HS-27A (cell line): ENCODE data around the gene TUT7.
"Not testable (repeated sequence)": the region's sequence is repeated elsewhere in the genome, so short reads cannot be mapped to it uniquely, and the experiment has no call there.

Source experiments
- DNase-seq: peaks from one replicate; pipeline ENCODE4 v3.0.0-alpha.2; 2012; ENCODE audit warnings: low read depth, missing footprints

TUT7 gene, protein sequence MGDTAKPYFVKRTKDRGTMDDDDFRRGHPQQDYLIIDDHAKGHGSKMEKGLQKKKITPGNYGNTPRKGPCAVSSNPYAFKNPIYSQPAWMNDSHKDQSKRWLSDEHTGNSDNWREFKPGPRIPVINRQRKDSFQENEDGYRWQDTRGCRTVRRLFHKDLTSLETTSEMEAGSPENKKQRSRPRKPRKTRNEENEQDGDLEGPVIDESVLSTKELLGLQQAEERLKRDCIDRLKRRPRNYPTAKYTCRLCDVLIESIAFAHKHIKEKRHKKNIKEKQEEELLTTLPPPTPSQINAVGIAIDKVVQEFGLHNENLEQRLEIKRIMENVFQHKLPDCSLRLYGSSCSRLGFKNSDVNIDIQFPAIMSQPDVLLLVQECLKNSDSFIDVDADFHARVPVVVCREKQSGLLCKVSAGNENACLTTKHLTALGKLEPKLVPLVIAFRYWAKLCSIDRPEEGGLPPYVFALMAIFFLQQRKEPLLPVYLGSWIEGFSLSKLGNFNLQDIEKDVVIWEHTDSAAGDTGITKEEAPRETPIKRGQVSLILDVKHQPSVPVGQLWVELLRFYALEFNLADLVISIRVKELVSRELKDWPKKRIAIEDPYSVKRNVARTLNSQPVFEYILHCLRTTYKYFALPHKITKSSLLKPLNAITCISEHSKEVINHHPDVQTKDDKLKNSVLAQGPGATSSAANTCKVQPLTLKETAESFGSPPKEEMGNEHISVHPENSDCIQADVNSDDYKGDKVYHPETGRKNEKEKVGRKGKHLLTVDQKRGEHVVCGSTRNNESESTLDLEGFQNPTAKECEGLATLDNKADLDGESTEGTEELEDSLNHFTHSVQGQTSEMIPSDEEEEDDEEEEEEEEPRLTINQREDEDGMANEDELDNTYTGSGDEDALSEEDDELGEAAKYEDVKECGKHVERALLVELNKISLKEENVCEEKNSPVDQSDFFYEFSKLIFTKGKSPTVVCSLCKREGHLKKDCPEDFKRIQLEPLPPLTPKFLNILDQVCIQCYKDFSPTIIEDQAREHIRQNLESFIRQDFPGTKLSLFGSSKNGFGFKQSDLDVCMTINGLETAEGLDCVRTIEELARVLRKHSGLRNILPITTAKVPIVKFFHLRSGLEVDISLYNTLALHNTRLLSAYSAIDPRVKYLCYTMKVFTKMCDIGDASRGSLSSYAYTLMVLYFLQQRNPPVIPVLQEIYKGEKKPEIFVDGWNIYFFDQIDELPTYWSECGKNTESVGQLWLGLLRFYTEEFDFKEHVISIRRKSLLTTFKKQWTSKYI (N-terminal part only)

DNA sequence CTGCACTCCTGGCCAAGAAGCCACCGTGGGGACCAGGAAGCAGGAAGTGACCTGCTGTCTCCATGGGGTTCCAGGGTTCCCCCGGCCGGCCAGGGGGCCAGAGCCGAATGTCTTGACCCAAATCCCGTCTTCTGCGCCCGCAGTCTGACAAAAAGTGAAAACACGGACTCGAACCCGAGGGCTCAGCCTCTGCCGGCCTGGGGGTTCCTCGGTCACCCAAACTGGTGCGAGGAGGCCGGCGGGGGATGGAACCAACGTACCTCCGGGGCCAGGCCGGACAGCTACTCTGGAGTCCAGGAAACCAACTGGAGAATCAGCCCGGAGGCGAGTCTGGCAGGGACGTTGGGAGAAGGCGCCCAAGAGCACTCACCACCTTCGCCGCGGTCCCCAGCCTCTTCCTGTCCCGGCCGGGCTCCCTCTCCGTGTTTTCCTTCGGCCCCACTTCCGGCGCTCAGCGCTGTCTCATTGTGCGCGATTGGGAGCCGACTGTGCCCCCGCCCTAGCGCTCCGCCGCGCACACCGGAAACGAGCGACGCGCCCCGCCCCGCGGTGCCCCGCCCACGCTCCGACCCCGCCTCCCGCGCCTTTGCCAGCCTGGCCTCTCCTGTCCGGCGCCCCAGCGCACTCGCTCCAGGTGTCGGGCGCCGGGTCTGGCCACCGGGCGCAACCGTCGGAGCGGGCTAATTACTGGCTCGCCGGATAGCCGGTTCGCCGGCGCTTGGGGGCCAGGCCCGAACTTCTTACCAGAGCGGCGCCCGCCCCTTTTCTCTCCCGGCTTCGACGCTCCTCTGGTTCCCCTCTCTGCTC is at the start of gene TUT7:
TUT7 (minus strand) TSS at position 400 of the 807 bp plus-strand sequence. CDS start 1,211 bp downstream, outside the sequence.
- DNase-seq: peak; percentile 82

DNA sequence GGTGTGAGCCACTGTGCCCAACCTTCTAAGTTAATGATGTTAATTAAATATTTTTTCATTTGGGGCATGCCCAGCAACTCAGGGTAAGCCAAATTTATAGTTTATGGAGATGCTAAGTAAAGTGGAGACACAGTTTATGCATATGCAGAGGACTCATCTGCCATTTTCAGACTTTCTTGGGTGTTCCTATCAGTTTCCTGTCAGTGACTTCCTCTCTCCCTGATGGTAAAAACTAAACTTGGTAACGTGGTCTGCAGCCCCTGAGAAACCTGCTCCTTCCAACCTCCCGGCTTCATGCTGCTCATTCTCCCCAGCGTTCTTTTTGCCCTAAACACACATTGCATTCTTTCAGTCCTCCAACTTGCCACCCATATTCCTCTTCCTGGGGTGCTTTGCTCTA is 48.4 kb upstream of the TUT7 start:
- DNase-seq: no peak

DNA sequence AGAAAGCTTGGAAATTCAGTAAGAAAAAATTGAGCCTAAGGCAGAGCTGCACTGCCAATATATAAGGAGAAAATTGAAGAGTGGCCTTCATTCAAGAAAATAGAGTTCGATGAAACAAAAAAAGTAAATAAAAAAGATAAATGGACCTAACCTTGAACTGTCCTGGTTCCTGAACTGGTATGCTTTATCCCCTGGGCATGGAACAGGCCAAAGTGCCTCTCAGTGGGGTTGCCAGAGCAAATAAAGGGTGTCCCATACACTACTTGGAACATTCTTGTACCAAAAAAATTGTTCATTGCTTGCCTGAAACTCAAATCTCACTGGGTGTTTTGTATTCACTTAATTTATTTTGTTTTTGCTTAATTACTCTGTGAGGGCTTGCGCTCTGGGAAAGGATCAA is 42.2 kb upstream of the TUT7 start:
- DNase-seq: no peak

DNA sequence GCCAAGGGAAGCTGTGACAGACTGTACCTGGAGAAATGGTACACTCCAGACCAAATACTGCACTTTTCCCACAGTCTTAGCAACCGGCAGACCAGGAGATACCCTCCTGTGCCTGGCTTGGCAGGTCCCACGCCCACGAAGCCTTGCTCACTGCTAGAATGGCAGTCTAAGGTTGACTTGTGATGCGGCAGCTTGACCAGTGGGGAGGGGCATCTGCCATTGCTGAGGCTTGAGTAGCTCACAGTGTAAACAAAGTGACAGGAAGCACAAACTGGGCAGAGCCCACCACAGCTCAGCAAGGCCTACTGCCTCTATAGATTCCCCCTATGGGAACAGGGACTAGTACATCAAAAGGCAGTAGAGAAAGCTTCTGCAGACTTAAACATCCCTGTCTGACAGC is 36.0 kb upstream of the TUT7 start:
- DNase-seq: not testable (repeated sequence)

DNA sequence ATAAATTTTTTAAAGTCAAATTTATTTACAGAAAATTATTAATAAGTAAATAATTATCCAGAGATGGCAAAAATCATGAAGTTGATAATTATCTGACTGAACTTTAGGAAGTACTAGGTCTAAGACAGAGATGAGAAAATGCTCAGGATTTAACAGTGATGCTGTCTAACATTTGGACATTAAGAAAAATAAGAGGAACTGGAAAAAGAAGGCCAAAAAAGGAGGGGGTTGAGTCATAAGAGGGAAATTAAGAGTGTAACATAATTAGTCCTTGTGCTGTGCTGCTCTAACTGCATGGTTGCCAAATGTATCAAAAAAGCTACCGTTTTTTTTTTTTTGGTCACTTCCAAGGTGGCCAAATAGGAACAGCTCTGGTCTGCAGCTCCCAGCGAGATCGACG is 35.4 kb upstream of the TUT7 start:
- DNase-seq: no peak

DNA sequence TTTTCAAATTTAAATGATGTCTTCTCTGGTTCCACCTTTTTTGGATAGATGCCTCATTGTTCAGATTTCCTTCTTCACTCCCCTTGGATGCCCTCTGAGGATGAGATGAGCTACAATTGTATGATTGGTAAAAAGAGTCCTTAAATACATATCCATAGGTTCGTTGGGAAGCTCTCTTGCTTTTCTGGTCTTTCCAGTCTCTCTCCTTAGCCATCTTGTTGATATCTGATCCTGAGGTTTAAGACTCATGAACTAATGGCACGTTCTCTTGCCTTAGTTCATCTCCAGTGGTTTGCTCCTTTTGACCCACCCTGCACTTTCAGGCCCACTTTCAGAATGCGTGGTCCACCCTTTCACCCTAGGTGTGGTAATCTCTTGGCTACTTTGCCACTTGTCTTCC is 33.2 kb upstream of the TUT7 start:
- DNase-seq: no peak

DNA sequence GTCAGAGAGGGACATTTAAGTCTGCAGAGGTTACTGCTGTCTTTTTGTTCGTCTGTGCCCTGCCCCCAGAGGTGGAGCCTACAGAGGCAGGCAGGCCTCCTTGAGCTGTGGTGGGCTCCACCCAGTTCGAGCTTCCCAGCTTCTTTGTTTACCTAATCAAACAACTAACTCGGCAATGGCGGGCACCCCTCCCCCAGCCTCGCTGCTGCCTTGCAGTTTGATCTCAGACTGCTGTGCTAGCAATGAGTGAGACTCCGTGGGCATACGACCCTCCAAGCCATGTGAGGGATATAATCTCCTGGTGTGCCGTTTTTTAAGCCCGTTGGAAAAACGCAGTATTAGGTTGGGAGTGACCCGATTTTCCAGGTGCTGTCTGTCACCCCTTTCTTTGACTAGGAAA is 28.8 kb upstream of the TUT7 start:
- not testable (repeated sequence) for DNase-seq

DNA sequence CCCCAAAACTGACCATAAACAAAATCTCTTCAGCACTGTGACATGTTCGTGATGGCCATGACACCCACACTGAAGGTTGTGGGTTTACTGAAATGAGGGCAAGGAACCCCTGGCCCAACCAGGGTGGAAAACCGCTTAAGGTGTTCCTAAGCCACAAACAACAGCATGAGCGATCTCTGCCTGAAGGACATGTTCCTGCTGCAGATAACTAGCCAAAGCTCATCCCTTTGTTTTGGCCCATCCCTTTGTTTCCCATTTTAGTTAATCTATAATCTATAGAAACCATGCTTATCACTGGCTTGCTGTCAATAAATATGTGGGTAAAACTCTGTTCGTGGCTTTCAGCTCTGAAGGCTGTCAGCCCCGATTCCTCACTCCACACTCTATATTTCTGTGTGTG is 21.8 kb upstream of the TUT7 start:
- no peak for DNase-seq

DNA sequence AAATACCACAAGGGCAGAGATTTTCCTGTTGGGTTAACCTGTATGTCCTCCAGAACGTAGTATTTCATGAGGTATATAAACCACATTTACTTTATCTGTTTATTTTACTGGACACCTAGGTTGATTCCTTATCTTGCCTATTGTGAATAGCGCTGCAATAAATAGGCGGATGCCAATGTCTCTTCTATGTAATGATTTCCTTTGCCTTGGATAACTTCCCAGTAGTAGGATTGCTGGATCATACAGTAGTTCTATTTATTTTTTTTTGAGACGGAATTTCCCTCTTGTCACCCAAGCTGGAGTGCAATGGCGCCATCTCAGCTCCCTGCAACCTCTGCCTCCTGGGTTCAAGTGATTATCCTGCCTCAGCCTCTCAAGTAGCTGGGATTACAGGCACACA is 15.6 kb upstream of the TUT7 start:
- no peak for DNase-seq

DNA sequence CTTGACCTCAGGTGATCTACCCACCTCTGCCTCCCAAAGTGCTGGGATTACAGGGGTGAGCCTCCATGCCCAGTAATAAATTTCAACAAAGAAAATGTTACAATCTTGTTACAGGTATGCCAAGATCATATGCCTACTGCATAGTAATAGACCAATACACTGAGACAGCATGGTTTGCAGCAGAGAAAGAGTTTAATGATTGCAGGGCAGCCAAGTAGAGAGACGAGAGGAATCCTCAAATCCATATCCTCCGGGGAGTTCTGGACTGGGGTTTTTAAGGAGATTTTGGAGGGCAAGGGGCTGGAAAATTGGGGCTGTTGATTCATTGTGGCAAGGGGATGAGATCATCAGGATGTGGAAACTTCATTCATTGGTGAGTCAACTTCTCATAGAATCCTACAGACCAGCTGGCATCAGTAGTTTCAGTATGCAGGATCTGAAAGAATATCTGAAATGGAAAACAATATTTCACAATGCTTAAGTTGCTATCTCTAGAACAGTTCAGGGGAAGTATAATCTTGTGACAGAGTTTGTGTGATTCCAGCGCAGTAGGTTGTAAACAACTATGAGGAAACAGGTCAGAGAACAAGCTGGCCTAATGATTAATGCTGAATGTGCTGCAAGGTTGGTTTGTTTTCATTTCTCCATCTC is 14.8 kb upstream of the TUT7 start:
- peak; percentile 30 for DNase-seq

DNA sequence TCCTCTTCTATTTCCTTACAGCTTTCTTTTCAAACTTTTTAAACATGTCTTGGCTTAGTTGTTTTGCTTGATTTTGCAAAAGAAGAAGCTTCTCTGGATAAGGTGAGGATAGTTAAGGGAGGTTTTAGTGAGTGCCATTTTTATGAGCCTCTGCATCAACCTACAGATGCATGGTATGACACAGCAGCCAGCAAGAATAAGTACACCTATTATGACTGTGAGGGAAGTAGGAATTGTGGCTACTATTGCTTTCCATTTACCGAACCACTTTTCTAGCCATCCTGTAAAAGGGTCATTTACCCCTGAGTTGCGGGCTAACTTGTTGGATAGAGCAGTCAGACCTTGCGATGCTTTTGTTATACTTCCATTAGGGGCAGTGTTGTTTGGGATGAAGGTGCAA is 7.0 kb upstream of the TUT7 start:
- DNase-seq: no peak

DNA sequence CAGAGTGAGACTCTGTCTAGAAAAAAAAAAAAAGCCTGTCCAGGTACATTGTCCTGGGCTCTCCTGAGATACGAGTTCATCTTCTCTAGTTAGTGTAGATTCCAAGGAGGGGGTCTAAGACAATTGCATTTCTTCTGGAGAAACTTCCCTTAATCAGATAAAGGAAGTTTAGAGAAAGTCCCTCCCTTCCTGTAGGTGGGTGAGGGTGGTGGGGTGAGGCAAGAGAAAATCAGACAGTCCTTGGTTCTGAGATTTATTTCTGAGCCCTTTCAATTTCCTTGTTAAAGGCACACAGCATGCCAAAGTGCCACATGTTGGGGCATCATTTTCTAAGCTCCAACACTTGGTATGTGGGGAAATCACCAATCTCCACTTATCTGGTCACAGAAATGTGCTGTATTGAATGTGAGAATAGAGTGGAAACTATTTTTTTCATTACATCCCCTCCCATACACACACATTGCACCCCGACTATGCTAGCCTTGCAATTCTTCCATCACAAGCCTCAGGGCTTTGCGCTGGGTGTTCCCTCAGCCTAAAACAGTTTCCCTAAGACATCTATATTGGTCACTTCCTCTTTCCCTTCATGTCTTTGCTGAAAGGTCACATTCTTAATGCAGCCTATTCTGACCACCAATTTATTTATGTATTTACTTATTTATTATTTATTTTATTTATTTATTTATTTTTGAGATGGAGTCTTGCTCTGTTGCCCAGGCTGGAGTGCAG is 5.1 kb upstream of the TUT7 start:
- DNase-seq: no peak

DNA sequence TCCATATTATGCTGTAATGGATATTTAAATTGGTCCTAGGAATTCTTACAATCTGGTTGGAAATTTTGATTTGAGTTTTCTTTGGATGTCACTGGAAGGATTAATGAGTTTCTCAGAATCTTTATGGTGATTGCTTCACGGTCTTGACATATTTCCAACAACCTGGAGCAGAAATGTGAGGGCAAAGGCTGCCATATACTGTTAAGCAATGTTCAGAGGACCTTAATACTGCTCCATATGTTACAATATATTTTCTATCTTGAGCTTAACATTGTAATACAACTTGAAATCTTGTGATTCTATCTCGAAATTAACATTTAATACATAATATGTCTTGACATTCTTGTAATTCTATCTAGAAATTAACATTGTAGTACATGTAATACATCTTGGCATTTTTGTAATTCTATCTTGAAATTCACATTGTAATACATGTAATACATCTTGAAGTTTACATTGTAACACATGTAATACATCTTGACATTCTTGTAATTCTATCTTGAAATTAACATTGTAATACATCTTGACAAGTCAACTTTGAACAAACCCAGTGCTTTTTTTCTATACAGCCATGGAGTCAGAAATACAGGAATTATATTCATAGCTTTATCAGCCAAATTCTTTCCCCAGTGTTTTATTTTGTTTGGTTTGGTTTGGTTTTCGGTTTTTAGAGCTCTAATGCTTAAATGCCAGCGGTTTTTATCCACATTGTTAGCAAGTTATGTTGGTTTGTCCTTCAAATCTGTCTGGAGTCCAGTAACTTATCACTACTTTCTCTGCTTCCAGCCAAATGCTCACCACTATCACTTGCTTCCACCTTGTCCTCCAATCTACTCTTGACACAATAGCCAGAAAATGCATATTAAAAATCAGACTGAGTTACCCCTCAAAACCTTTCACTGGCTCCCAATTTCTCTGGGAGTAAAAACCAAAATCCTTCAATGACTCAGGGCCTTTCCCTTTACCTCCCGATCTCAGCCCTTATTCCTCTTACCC is 3.0 kb upstream of the TUT7 start:
- DNase-seq: no peak

DNA sequence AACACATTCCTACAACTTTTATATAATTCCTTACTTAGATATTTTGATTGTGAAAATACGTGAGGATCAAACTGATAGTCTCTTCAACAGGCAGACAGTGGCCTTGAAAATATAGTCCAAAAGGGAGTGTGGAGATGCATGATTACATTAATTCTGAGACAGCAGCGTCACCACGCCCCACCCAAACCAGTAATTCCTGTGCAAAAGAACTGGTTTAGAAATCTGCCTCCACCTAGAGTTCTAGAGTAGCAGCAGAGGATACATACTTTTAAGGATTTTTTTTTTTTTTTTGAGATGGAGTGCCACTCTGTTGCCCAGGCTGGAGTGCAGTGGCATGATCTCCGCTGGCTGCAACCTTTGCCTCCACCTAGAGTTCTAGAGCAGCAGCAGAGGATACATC is 1.6 kb upstream of the TUT7 start:
- DNase-seq: no peak

DNA sequence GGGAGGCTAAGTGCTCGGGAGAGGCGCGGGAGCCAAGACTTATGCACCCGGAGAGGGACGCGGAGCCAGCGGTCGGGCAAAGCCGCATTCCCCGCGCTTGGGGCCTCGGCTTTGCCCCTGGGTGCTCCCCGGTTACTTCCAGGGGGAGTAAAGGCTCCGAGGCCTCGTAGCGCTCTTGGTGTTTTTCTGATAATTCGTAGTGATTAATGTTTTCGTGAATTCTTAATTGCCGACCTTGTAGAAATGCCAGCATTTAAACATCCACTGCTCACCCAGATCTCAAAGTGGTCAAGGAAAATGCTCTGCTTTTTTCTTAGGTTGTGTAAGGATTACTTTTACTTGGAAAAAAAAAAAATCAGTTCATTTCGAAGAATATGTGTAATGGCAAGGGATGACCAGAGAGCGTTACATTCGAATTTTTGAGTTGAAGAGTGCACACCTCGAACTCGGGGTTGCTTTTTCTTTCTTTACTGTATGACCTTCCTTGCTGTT is 654 bp upstream of the TUT7 start:
- DNase-seq: no peak

DNA sequence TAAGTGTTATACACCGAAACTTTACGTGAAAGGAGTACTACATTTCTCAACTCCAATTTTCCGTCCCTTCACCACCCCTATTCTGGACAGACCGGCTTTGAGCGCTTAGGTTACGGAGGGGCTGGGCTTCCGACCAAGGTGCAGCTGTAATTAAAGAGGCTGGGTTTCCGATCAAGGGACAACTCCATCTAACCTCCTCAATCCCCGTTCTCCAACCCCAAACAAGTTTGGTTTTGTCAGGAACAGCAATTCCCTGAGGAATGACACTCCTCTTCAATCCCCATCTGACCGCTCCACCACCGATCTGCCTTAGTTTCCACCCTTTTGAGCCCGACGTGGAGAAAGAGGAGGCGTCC is 577 bp downstream of the TUT7 start:
- DNase-seq: peak; percentile 7

DNA sequence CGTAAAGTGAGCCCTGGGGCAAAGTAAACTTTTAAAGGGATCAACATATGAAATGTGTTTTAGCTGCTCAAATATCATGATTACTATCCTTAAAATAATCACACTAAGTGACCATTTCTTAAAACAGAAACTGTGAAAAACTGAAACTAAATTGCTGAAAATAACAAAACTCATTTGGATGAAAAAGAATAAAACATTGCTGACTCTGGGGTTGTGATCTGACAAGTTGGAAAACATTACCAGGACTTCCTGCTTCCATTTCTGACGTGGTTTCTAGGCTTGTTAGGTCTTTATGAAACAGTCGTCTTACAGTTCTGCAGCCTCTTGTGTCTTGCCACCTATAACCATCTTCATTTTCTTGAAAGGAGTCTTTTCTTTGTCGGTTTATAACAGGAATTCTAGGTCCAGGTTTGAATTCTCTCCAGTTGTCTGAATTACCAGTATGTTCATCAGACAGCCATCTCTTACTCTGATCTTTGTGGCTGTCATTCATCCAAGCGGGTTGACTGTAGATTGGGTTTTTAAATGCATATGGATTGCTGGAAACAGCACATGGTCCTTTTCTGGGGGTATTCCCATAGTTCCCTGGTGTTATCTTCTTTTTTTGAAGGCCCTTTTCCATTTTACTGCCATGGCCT is 1.7 kb downstream of the TUT7 start:
- no peak for DNase-seq

DNA sequence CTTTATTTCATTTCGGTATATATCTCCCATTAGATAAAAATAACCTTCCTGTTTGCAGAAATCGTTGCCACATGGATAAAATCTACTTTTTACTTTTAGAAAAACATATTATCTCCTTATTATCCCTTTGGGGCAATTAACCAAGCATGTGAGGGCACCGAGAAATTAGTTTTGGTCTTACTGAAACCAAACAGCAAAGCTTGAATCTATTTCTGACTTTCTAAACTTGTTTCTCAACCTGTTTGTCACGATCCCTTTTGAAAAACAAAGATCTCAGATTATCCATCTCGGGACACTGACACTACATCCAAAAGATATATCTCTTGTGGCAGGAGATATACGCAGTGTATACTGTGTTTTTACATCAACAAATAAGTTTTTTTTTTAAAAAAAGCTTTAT is 2.3 kb downstream of the TUT7 start:
- DNase-seq: no peak
